ENCODE data around the gene DOCK4.

The DOCK4 gene

DNA sequence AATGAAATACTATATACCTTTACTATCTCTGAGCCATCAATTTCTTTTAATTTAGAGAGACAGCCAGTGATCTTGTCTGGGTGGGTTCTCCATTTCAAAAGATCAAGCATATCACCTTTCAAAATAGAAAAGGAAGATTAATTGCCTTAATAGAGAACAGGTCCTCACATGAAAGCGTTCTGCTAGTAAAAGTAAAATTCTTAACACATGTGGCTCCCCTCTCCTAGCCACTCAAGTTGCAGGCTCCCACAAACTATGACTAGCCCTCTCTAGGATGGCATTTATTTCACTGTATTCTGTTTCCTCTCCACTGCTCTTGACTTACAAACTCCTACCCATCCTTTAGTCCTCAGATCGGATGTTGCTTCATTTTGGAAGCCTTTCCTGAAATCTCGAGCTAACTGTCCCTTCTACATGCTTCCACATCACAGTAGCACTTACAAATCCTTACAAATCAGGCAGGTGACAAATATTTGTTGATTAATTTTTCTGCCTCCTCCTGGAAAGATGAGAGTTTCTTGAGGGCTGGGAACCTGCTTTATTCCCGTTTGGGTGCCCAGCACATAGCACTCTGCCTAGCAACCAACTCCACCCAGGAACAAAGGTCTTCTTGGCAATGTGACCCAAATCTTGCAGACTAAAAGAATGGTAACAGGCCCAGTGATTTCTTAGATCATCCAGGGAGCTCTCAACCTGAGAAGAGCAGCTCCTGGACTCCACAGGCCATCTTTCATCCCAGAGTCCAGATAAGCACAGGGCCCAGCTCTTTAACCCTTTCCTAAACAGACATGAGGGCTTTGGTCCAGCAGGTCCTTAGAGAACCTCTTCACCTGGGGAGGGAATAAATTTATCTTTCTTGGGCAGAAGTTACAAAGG is 333.5 kb downstream of the DOCK4 start:
- no peak overlapping the region for H2BK12ac ChIP-seq (ENCODE audit: low read length in 2 of 2)
- peak overlapping the region; percentile 33 for H2AK5ac ChIP-seq (ENCODE audit: low read length, severe bottlenecking)
- H2BK120ac ChIP-seq (ENCODE audit: low read depth, low read length) = no peak overlapping the region
- no peak overlapping the region for H3K14ac ChIP-seq (ENCODE audit: low read length in 2 of 2)
- no peak overlapping the region for H3K23ac ChIP-seq (ENCODE audit: low read length in 2 of 2)
- H3K27ac ChIP-seq (ENCODE audit: low read length, poor library complexity, severe bottlenecking) = no peak overlapping the region
- no peaks in the 10 kb centered on the region for H3K9me3 ChIP-seq (ENCODE audit: control insufficient read depth, low read length)
- no peak overlapping the region for H3K9ac ChIP-seq (ENCODE audit: low read length)
- peaks cover 0 to 14% of the 10 kb centered on the region in 2 experiments for H3K36me3 ChIP-seq (ENCODE audit: control insufficient read depth in 1 of 2, insufficient read depth in 2 of 2, low read depth in 1 of 2, low read length in 2 of 2)
- H3K27me3 ChIP-seq (ENCODE audit: control insufficient read depth in 1 of 2, insufficient read depth in 1 of 2, low read length in 2 of 2) = no peaks in the 10 kb centered on the region
- no peak overlapping the region for H3K4me3 ChIP-seq (ENCODE audit: insufficient read depth in 1 of 2, low read depth in 1 of 2, low read length in 2 of 2)
- H4K91ac ChIP-seq (ENCODE audit: low read length) = no peak overlapping the region
- peak overlapping the region; percentile 57 for H4K8ac ChIP-seq (ENCODE audit: low read length)
- H3K18ac ChIP-seq (ENCODE audit: low read depth in 1 of 2, low read length in 2 of 2) = peak overlapping the region in 1 of 2 experiments; percentile 53
- no peak overlapping the region for H2BK5ac ChIP-seq (ENCODE audit: low read depth, low read length, poor library complexity, severe bottlenecking)
- H2AFZ ChIP-seq (ENCODE audit: low read depth, low read length) = no peak overlapping the region
- no peak for DNase-seq
- no peak overlapping the region for H3K4ac ChIP-seq (ENCODE audit: low read depth in 1 of 2, low read length in 2 of 2)
- H3K79me1 ChIP-seq (replicated peaks; ENCODE audit: low read length, poor library complexity, severe bottlenecking) = peaks cover 4% of the 10 kb centered on the region
- no peak overlapping the region for H3K4me2 ChIP-seq (ENCODE audit: low read length, poor library complexity, severe bottlenecking)
- WGBS = 90% methylated on average over 4 of the region's 4 CpGs
- peaks cover 2% of the 10 kb centered on the region for H3K4me1 ChIP-seq (ENCODE audit: control insufficient read depth, insufficient read depth, low read depth, low read length)
- H2BK15ac ChIP-seq (ENCODE audit: low read depth, poor library complexity, severe bottlenecking) = no peak overlapping the region

DNA sequence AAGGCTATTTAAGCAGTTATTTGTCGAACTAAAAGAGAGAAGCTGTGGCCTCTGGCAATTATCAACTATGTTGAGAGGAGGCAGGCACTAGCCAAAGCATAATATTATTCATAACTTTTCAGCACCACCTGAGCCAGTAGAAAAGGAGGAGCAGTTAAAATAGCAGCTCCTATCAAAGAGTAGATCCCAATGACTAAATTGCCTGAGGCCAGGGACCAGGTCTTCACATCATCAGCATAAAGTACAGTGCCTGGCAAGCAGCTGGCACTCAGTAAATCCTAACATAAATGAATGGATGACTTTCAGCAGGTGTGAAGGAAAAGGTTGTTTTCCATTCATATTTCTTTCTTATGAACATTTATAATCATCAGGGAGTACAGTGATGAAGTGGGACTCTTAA is 334.9 kb downstream of the DOCK4 start:
- no peaks in the 10 kb centered on the region for H3K9me3 ChIP-seq (ENCODE audit: control insufficient read depth, low read length)
- peaks cover 0 to 22% of the 10 kb centered on the region in 2 experiments for H3K36me3 ChIP-seq (ENCODE audit: control insufficient read depth in 1 of 2, insufficient read depth in 2 of 2, low read depth in 1 of 2, low read length in 2 of 2)
- no peak overlapping the region for H4K91ac ChIP-seq (ENCODE audit: low read length)
- H3K23ac ChIP-seq (ENCODE audit: low read length in 2 of 2) = no peak overlapping the region
- H2BK120ac ChIP-seq (ENCODE audit: low read depth, low read length) = no peak overlapping the region
- H2BK12ac ChIP-seq (ENCODE audit: low read length in 2 of 2) = no peak overlapping the region
- H3K27me3 ChIP-seq (ENCODE audit: control insufficient read depth in 1 of 2, insufficient read depth in 1 of 2, low read length in 2 of 2) = no peaks in the 10 kb centered on the region
- H2AFZ ChIP-seq (ENCODE audit: low read depth, low read length) = no peak overlapping the region
- H3K9ac ChIP-seq (ENCODE audit: low read length) = no peak overlapping the region
- H2BK15ac ChIP-seq (ENCODE audit: low read depth, poor library complexity, severe bottlenecking) = no peak overlapping the region
- peaks cover 4% of the 10 kb centered on the region for H3K79me1 ChIP-seq (replicated peaks; ENCODE audit: low read length, poor library complexity, severe bottlenecking)
- no peak overlapping the region for H3K27ac ChIP-seq (ENCODE audit: low read length, poor library complexity, severe bottlenecking)
- H4K8ac ChIP-seq (ENCODE audit: low read length) = no peak overlapping the region
- no peak overlapping the region for H2AK5ac ChIP-seq (ENCODE audit: low read length, severe bottlenecking)
- no peak overlapping the region for H3K14ac ChIP-seq (ENCODE audit: low read length in 2 of 2)
- H3K4me3 ChIP-seq (ENCODE audit: insufficient read depth in 1 of 2, low read depth in 1 of 2, low read length in 2 of 2) = no peak overlapping the region
- H3K4ac ChIP-seq (ENCODE audit: low read depth in 1 of 2, low read length in 2 of 2) = no peak overlapping the region
- 100% methylated on average over 1 of the region's 1 CpG for WGBS
- H2BK5ac ChIP-seq (ENCODE audit: low read depth, low read length, poor library complexity, severe bottlenecking) = no peak overlapping the region
- H3K4me1 ChIP-seq (ENCODE audit: control insufficient read depth, insufficient read depth, low read depth, low read length) = peaks cover 2% of the 10 kb centered on the region
- H3K4me2 ChIP-seq (ENCODE audit: low read length, poor library complexity, severe bottlenecking) = no peak overlapping the region
- no peak for DNase-seq
- H3K18ac ChIP-seq (ENCODE audit: low read depth in 1 of 2, low read length in 2 of 2) = no peak overlapping the region

DNA sequence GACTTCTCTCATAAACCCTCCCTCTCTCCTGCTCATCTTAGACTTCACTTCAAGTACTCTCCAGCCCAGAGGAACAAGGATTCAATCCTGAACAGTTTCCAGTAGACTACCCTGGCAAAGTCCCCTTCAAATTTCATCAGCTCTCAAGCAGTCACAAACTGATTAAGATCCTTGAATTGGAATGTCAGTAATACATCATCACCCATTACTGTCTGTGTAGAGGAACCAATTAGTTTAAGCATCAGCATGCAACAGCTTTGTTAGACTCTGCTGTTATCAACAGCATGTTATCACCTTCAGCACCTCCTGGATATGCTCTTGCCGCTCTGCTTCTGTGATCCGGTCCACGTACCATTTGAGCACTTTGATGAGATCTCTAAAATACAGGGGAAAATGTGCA is 336.9 kb downstream of the DOCK4 start:
- H3K79me1 ChIP-seq (replicated peaks; ENCODE audit: low read length, poor library complexity, severe bottlenecking) = peaks cover 7% of the 10 kb centered on the region
- no peak overlapping the region for H3K4me3 ChIP-seq (ENCODE audit: insufficient read depth in 1 of 2, low read depth in 1 of 2, low read length in 2 of 2)
- no peak overlapping the region for H2BK12ac ChIP-seq (ENCODE audit: low read length in 2 of 2)
- WGBS = no CpG with 5 or more reads among the region's 3 CpGs
- H2AK5ac ChIP-seq (ENCODE audit: low read length, severe bottlenecking) = no peak overlapping the region
- no peak overlapping the region for H4K8ac ChIP-seq (ENCODE audit: low read length)
- no peak overlapping the region for H2BK15ac ChIP-seq (ENCODE audit: low read depth, poor library complexity, severe bottlenecking)
- no peak for DNase-seq
- no peak overlapping the region for H2AFZ ChIP-seq (ENCODE audit: low read depth, low read length)
- H3K14ac ChIP-seq (ENCODE audit: low read length in 2 of 2) = no peak overlapping the region
- peaks cover 2% of the 10 kb centered on the region for H3K4me1 ChIP-seq (ENCODE audit: control insufficient read depth, insufficient read depth, low read depth, low read length)
- no peak overlapping the region for H3K27ac ChIP-seq (ENCODE audit: low read length, poor library complexity, severe bottlenecking)
- H3K23ac ChIP-seq (ENCODE audit: low read length in 2 of 2) = no peak overlapping the region
- no peak overlapping the region for H2BK5ac ChIP-seq (ENCODE audit: low read depth, low read length, poor library complexity, severe bottlenecking)
- H3K18ac ChIP-seq (ENCODE audit: low read depth in 1 of 2, low read length in 2 of 2) = no peak overlapping the region
- H3K9ac ChIP-seq (ENCODE audit: low read length) = no peak overlapping the region
- H3K9me3 ChIP-seq (ENCODE audit: control insufficient read depth, low read length) = no peaks in the 10 kb centered on the region
- no peak overlapping the region for H2BK120ac ChIP-seq (ENCODE audit: low read depth, low read length)
- H4K91ac ChIP-seq (ENCODE audit: low read length) = no peak overlapping the region
- H3K36me3 ChIP-seq (ENCODE audit: control insufficient read depth in 1 of 2, insufficient read depth in 2 of 2, low read depth in 1 of 2, low read length in 2 of 2) = peaks cover 2 to 22% of the 10 kb centered on the region in 2 experiments
- H3K4me2 ChIP-seq (ENCODE audit: low read length, poor library complexity, severe bottlenecking) = no peak overlapping the region
- no peak overlapping the region for H3K4ac ChIP-seq (ENCODE audit: low read depth in 1 of 2, low read length in 2 of 2)
- no peaks in the 10 kb centered on the region for H3K27me3 ChIP-seq (ENCODE audit: control insufficient read depth in 1 of 2, insufficient read depth in 1 of 2, low read length in 2 of 2)

DNA sequence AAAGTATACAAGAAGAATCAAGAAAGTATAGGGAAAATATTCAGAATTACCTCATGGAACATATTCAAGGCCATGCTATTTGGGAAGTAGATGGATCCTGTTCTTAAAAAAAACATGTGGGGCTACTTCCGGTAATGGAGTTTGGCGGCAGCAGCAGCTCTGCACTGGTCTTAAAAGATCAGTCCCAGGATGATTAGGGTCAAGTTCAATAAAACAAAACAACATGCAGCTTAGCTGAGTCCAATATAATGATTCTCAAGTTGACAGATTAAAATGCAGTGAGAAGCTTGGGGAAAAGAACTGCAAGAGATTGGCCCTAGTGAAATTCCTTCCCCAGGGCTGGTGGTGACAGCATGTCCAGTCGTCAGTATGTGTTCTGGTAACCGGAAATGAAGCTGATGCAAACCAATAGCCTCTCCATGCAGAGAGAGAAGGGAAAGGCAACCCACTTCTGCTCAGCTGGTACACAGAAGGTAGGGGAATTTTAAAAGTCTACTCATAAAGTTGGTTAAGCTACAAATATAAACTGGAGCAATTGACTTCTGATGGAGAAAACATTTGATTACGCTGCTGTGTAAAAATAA is 338.8 kb downstream of the DOCK4 start:
- H3K9me3 ChIP-seq (ENCODE audit: control insufficient read depth, low read length) = no peaks in the 10 kb centered on the region
- H3K79me1 ChIP-seq (replicated peaks; ENCODE audit: low read length, poor library complexity, severe bottlenecking) = peaks cover 3% of the 10 kb centered on the region
- H3K18ac ChIP-seq (ENCODE audit: low read depth in 1 of 2, low read length in 2 of 2) = no peak overlapping the region
- H2AK5ac ChIP-seq (ENCODE audit: low read length, severe bottlenecking) = no peak overlapping the region
- no peak overlapping the region for H3K23ac ChIP-seq (ENCODE audit: low read length in 2 of 2)
- no peak overlapping the region for H3K9ac ChIP-seq (ENCODE audit: low read length)
- no peak overlapping the region for H3K4ac ChIP-seq (ENCODE audit: low read depth in 1 of 2, low read length in 2 of 2)
- no peak overlapping the region for H3K4me3 ChIP-seq (ENCODE audit: insufficient read depth in 1 of 2, low read depth in 1 of 2, low read length in 2 of 2)
- no peaks in the 10 kb centered on the region for H3K27me3 ChIP-seq (ENCODE audit: control insufficient read depth in 1 of 2, insufficient read depth in 1 of 2, low read length in 2 of 2)
- H4K8ac ChIP-seq (ENCODE audit: low read length) = no peak overlapping the region
- no peak for DNase-seq
- H2BK12ac ChIP-seq (ENCODE audit: low read length in 2 of 2) = no peak overlapping the region
- H3K27ac ChIP-seq (ENCODE audit: low read length, poor library complexity, severe bottlenecking) = no peak overlapping the region
- H3K4me1 ChIP-seq (ENCODE audit: control insufficient read depth, insufficient read depth, low read depth, low read length) = no peaks in the 10 kb centered on the region
- no peak overlapping the region for H2BK120ac ChIP-seq (ENCODE audit: low read depth, low read length)
- no peak overlapping the region for H3K4me2 ChIP-seq (ENCODE audit: low read length, poor library complexity, severe bottlenecking)
- no peak overlapping the region for H2AFZ ChIP-seq (ENCODE audit: low read depth, low read length)
- no peak overlapping the region for H3K14ac ChIP-seq (ENCODE audit: low read length in 2 of 2)
- no peak overlapping the region for H2BK5ac ChIP-seq (ENCODE audit: low read depth, low read length, poor library complexity, severe bottlenecking)
- no peak overlapping the region for H4K91ac ChIP-seq (ENCODE audit: low read length)
- peaks cover 5 to 22% of the 10 kb centered on the region in 2 experiments for H3K36me3 ChIP-seq (ENCODE audit: control insufficient read depth in 1 of 2, insufficient read depth in 2 of 2, low read depth in 1 of 2, low read length in 2 of 2)
- 89% methylated on average over 5 of the region's 5 CpGs for WGBS
- H2BK15ac ChIP-seq (ENCODE audit: low read depth, poor library complexity, severe bottlenecking) = no peak overlapping the region
